GM19351 (cell line): Measurements from ENCODE around the gene TGFBI.

ENCODE experiments used
- ATAC-seq: cut with Tn5 transposase; IDR thresholded peaks from one replicate; pipeline ENCODE4 v1.9.1; 2021; ENCODE audit warnings: mild to moderate bottlenecking, moderate library complexity; ENCODE audit not compliant: unreplicated experiment

The TGFBI gene

DNA sequence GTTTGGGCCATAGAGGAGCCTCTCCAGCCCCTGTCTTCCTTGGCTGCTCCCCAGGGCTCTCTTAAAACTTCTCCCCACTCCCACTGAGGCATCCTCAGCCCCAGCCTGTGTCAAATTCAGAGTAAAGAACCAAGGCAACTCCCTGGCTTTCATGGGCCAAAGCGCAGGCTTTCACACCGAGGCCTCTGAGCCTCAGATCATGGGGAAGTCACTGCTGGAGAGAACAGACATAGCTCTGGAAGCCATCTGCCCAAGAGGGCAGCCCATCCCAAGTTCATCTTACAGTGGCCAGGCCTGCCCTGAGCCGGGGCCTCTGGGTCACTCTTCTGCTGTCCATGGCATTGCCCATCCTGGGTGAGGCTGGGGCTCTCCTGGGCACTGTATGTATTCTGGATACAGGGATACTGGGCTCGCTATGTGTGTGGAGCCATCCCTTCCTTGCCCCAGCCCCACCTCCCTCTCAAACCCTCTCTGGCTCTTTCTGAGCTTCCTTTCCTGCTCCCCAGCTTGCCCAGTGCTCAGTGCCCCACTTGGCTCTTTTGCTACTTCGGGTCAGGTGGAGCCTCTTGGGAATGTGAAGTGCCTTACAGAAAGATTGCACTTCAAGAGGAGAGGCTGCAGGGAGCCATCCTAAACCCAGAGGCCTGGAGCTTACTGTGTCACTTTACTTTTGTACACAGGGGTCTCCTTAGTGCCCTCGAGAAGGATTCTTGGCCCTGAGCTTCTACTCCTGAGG lies 33.0 kb downstream of the TGFBI start:
- no peak for ATAC-seq

- peak; percentile 88 for ATAC-seq
These were observed 33.8 kb downstream of the TGFBI start for GRCh38 chr5:136062366-136063274.

DNA sequence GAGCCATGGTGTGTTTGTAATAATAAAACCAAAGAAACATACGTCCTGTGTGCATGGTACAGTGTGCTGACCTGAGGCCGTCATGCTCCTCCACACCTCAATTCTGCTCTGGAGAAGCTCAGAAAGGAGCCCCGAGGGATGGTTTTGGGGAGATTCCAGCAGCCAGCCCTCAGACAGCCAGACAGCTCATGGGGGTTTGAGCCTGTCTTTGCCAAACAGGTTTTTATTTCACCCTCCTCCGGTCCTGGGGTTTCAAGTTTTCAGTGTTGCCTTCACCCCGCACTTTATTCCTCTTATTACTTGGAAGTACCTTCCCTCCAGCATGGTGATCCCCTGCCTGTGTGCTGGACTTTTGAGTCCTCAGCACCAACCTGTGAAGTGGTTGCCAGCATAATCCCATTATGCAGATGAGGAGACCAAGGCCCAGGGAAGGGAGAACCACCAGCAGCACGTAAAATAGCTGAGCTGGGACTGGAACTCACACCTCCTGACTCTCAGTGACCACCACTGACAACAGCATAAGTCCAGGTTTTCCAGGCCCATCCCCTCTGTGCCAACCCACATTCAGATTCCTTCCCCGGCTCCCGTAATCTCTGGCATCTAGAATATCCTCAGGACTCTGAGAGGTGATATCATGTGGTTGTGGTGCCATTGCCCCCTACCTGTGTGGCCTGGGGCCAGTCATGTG lies 35.1 kb downstream of the TGFBI start:
- no peak for ATAC-seq

DNA sequence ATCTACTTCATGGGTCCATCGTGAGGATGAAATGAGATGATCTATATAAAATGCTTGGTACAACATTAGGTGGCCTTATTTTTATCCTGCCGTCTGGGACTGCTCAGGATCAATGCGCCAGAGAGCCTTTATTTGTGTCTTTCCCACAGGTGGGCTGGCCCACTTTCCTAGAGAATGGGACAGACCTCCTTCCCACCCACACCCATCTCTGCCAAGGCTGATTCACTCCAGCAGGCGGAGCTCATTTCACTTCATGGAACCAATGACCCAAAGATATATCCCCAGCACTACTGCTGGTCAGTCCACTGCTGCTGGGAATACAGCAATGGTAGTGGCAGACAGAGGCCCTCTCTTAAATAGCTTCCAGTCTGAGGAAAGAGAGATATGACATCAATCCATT lies 35.7 kb downstream of the TGFBI start:
- no peak for ATAC-seq

GRCh38 chr5:136065588-136065987 lies 36.8 kb downstream of the TGFBI start:
- ATAC-seq, result no peak

- ATAC-seq, result no peak
These were observed 38.0 kb downstream of the TGFBI start for GRCh38 chr5:136066661-136067271.

- ATAC-seq, result no peak
These were observed 38.6 kb downstream of the TGFBI start for GRCh38 chr5:136067422-136067821.

- ATAC-seq, result no peak
These were observed 41.9 kb downstream of the TGFBI start for GRCh38 chr5:136070486-136071285.

DNA sequence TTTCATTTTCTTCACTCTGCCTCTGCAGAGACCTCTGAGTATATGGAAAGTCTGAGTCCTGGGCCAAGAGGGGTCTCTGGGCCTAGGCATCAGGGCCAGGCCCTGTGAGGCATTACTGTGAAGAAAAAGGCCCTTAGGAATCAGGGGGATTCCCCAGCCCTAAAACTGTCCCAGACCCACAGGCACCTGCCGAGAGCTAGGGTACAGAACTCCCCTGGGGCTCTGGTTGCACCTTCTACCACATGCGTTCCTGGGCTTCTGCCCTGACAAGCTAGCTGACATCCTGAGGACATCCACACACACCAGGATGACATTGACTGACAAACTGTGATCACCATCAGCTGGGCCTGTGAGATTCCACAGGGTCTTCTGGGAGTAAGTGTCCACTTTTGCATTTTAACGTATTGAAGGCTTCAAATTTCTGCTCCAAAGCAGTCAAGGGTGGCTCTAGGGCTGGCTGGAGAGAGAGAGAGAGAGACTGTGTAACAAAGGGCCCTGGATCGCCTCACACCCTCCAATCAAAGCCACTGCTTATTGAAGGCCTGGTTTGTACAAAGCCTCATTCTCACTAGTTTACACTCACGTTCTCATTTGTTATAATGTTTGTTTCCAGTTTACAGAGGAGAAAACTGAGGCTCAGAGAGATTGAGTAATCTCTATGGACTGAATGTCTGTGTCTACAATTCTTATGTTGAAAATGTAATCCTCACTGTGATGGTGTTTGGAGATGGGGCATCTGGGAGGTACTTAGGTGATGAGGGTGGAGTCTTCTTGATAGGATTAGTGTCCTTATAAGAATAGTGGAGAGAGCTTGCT lies 45.1 kb downstream of the TGFBI start:
- ATAC-seq, result peak; percentile 68

DNA sequence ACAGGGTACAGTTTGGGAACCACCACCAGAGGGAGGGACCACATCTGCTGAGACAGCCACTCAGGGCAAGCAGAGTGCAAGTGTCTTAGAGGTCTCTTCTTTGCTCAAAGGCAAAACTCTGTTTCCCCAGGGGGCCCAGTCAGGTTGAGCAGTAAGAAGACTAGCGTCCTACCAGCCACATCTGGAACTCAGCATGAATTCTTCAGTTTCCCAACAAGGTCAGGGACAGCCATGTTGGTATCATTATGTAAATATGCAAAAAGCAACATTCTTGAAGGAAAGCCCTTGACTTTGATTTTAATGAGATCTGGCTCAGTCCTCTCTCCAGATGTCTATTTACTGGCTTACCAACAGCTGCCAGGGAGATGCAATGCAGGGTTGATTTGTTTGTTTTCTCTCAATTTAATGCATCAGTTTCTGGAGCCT lies 46.7 kb downstream of the TGFBI start:
- no peak for ATAC-seq

DNA sequence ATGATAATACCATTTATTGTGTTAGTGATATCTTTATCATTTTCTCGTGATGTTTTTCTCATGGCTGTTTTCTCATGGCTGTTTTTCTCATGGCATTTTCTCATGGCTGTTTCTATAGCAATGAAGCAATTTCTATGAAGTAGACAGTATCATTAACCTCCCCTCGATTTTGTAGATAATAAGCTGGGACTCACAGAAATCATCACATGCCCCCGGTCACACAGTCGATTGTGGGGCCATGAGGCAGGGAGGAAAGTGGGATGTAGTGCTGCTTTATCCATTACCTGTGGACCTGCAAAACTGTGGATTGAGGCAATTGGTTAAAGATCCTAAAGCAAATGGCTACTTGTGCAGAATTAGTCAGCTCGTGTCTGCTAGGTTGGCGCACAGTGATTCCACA lies 47.3 kb downstream of the TGFBI start:
- no peak for ATAC-seq

DNA sequence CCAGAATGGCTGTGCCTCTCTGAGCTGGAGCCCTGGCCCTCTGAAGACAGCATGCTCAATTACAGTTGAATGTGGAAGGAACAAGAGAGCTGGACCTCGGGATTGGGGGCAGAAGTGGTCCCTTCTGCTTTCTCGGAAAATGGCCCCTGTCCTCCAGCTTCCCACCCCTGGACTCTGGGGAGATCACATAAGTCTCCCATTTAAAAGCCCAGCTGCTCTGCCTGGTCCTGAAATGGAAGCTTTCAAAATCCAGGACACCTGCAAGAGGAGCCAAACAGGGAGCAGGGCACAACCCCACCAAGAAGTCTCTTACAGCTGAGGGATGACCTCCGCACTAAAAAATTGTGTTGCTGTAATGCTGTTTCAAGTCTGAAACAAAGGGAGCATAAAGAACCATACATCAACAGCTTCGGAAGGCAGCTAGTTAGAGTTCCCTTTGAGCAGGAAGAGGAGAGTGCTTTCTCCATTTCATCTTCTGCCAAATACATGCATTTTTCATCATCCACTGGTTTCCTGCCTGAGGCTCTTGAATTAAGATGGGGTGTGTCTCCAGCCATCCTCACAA lies 48.2 kb downstream of the TGFBI start:
- no peak for ATAC-seq

DNA sequence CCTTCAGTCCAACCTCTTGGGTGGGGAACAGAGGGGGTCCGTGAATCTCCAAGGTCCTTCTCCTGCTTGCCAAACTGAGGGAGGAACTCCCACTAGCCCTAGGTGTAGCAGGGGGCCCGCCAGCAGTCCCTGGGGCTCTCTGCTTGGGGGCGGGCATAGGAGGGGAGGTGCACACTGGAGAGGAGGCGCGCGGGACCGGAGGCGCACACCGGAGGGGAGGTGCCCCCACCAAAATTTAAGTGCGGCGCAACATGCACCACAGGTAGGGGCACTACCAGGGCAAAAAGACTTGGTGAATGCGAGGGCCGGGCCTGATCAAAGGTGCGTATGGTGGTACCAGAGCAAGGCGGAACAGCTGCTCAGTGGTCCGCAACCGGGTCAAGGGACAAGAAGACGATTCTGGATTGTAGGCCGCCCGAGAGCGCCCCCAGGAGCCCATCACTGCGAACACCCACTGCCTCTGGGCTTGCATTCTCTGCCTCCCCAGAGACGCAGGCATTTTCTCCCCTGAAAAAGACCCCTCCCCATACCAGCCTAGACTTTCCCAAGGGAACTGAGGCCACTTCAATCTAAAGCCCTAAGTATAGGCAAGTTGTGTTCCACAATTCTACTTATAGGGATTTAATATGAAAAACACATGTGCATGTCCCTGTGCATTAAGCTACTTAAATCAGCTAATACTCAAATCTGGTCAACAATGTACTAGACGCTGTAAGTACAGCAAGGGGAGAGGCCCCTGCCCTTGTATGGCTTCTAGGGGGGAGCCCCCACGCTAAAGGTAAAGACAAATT lies 50.6 kb downstream of the TGFBI start:
- ATAC-seq, result no peak

DNA sequence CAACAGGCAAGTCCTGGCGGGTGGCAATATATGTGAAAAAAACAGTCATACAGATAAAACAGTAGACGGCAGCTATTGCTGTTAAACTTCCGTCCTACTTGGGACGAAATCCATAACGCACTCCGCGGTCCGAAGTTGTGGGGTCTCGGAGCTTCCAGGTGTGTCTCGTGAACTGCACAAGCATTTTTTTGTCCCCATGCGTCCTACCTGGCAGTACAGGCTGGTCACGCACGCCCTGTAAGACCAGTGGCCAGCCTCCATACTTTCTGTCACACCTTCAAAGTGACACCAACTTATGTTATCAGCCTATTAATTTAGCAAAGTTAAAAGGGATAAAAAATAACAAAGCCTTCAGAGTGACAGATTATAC lies 51.3 kb downstream of the TGFBI start:
- peak; percentile 13 for ATAC-seq

- peak; percentile 94 for ATAC-seq
These were observed 51.9 kb downstream of the TGFBI start for GRCh38 chr5:136080483-136081216.

DNA sequence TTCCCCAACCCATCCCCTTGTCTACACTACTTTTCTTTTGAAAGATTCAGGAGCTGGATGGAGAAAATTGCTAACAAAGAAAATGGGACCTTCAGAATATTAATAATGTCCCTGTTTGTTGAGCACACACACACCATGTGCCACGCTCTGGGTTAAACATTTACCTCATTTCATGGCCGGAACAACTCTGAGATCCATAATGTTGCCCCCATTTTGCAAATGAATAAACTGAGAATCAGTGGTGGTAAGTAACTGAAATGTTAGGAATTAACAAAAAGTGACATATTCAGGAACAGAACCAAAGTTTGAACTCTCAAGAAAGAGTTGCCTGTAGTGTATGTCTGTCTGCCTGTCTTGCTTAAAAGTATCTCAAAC lies 52.4 kb downstream of the TGFBI start:
- no peak for ATAC-seq

- peak; percentile 33 for ATAC-seq
These were observed 53.8 kb downstream of the TGFBI start for GRCh38 chr5:136082390-136083193.
